ENCODE data around the gene NOP9.
"Not testable (repeated sequence)": the region's sequence is repeated elsewhere in the genome, so short reads cannot be mapped to it uniquely, and the experiment has no call there.

NOP9 gene

GRCh38 chr14:24330973-24331674, 31.5 kb downstream of the NOP9 start:
- DNase-seq = no peak

GRCh38 chr14:24331731-24332267, 32.1 kb downstream of the NOP9 start:
- DNase-seq = no peak

GRCh38 chr14:24332268-24332993, 32.8 kb downstream of the NOP9 start:
- DNase-seq = peak; percentile 84

GRCh38 chr14:24334431-24335291, 35.0 kb downstream of the NOP9 start, which contains the start of gene ADCY4:
ADCY4 (minus strand) TSS chr14:24335071; CDS start chr14:24334652, 419 bp downstream.
- peak; percentile 18 for DNase-seq

- DNase-seq = no peak
Observed at GRCh38 chr14:24335461-24336171, 36.0 kb downstream of the NOP9 start.

GRCh38 chr14:24337144-24337823, 37.6 kb downstream of the NOP9 start:
- DNase-seq = no peak

- DNase-seq = no peak
Observed at GRCh38 chr14:24337824-24338175, 38.1 kb downstream of the NOP9 start.

GRCh38 chr14:24338843-24339242, 39.2 kb downstream of the NOP9 start:
- no peak for DNase-seq

GRCh38 chr14:24339284-24340151, 39.9 kb downstream of the NOP9 start, which contains the start of gene RIPK3:
RIPK3 (minus strand) TSS chr14:24339991; CDS start chr14:24339826, 165 bp downstream.
- DNase-seq = peak; percentile 65

GRCh38 chr14:24340606-24341005, 41.0 kb downstream of the NOP9 start:
- no peak for DNase-seq

GRCh38 chr14:24342889-24343288, 43.2 kb downstream of the NOP9 start:
- DNase-seq = no peak

GRCh38 chr14:24343795-24344660, 44.4 kb downstream of the NOP9 start:
- no peak for DNase-seq

GRCh38 chr14:24347134-24347533, 47.5 kb downstream of the NOP9 start:
- no peak for DNase-seq

GRCh38 chr14:24348186-24348585, 48.5 kb downstream of the NOP9 start:
- no peak for DNase-seq

- no peak for DNase-seq
Observed at GRCh38 chr14:24349742-24350141, 50.1 kb downstream of the NOP9 start.

- DNase-seq = no peak
Observed at GRCh38 chr14:24351517-24351916, 51.9 kb downstream of the NOP9 start.

GRCh38 chr14:24353559-24354481, 54.2 kb downstream of the NOP9 start:
- no peak for DNase-seq

GRCh38 chr14:24354482-24354825, 54.8 kb downstream of the NOP9 start:
- not testable (repeated sequence) for DNase-seq

GRCh38 chr14:24355009-24355408, 55.4 kb downstream of the NOP9 start:
- DNase-seq = no peak
